OCI-LY1 (cell line): ENCODE results near the gene MAP4K3.

Experiments
- CTCF ChIP-seq: fragments of 200-600 bp; sonication (generic), shearing (Covaris generic); IDR thresholded peaks from 2 replicates; pipeline ENCODE4 v1.5.1; 2017; ENCODE audit warnings: mild to moderate bottlenecking, antibody characterized with exemption, low read length, moderate library complexity, mixed read lengths
- EZH2 ChIP-seq: fragments of 200-600 bp; sonication (generic), shearing (Covaris generic); IDR thresholded peaks from 2 replicates; pipeline ENCODE4 v1.8.0; 2017; ENCODE audit warnings: borderline replicate concordance, mixed run types, mild to moderate bottlenecking, antibody characterized with exemption, low read length, moderate library complexity, mixed read lengths

- TF ChIP-seq EZH2 (no peak), CTCF (no peak)
These were observed 196.3 kb downstream of the MAP4K3 start for GRCh38 chr2:39240758-39241157.
